GM23248 (cell line): Measurements from ENCODE around the gene DPH3. TPM values are rescaled to one million over a fixed set of nuclear protein-coding genes. Genes with fewer than 3 reads are reported as not detected.

Source experiments
- DNase-seq: peaks from one replicate; pipeline ENCODE4 v3.0.0-alpha.2; 2015
- H2AFZ ChIP-seq: fragments of 200-600 bp; sonication (generic); 2 replicates; pipeline ENCODE4 v1.6.1; 2016; ENCODE audit warnings: antibody characterized with exemption
- H3F3A ChIP-seq: fragments of 200-600 bp; sonication (generic); 2 replicates; pipeline ENCODE4 v1.6.1; 2016; ENCODE audit warnings: mild to moderate bottlenecking, antibody characterized with exemption, mixed run types; ENCODE audit not compliant: insufficient read depth
- H3K27ac ChIP-seq: fragments of 200-600 bp; sonication (generic); 2 replicates; pipeline ENCODE4 v1.5.1; 2016; ENCODE audit warnings: mild to moderate bottlenecking
- H3K27me3 ChIP-seq: fragments of 200-600 bp; sonication (generic); replicated peaks from 2 replicates; pipeline ENCODE4 v1.6.1; 2016; ENCODE audit warnings: mild to moderate bottlenecking; ENCODE audit not compliant: insufficient read depth
- H3K36me3 ChIP-seq: fragments of 200-600 bp; sonication (generic); 2 replicates; pipeline ENCODE4 v1.6.1; 2016; ENCODE audit warnings: low read depth, mild to moderate bottlenecking
- H3K4me1 ChIP-seq: fragments of 200-600 bp; sonication (generic); 2 replicates; pipeline ENCODE4 v1.6.1; 2016; ENCODE audit warnings: mild to moderate bottlenecking; ENCODE audit not compliant: insufficient read depth
- H3K4me2 ChIP-seq: fragments of 200-600 bp; sonication (generic); one replicate; pipeline ENCODE4 v1.6.1; 2016; ENCODE audit warnings: mild to moderate bottlenecking; ENCODE audit not compliant: unreplicated experiment
- H3K4me3 ChIP-seq: fragments of 200-600 bp; sonication (generic); 2 replicates; pipeline ENCODE4 v1.5.1; 2016; ENCODE audit warnings: mild to moderate bottlenecking
- H3K79me2 ChIP-seq: fragments of 200-600 bp; sonication (generic); 2 replicates; pipeline ENCODE4 v1.6.1; 2016; ENCODE audit warnings: mild to moderate bottlenecking; ENCODE audit not compliant: insufficient read depth
- H3K9ac ChIP-seq: fragments of 200-600 bp; sonication (generic); 2 replicates; pipeline ENCODE4 v1.6.1; 2016; ENCODE audit warnings: mild to moderate bottlenecking
- H3K9me2 ChIP-seq: fragments of 200-600 bp; sonication (generic); 2 replicates; pipeline ENCODE4 v1.6.1; 2016; ENCODE audit warnings: mixed run types, mild to moderate bottlenecking, moderate library complexity; ENCODE audit not compliant: insufficient read depth
- H3K9me3 ChIP-seq: fragments of 200-600 bp; sonication (generic); one replicate; pipeline ENCODE4 v1.6.1; 2017; ENCODE audit warnings: low read depth
- H4K20me1 ChIP-seq: fragments of 200-600 bp; sonication (generic); 2 replicates; pipeline ENCODE4 v1.6.0; 2016; ENCODE audit not compliant: insufficient read depth
- EZH2 ChIP-seq: fragments of 200-600 bp; sonication (generic); IDR thresholded peaks from 2 replicates; pipeline ENCODE4 v1.6.1; 2018; ENCODE audit warnings: antibody characterized with exemption, mild to moderate bottlenecking; ENCODE audit not compliant: insufficient read depth, poor library complexity, severe bottlenecking
- EZH2phosphoT487 ChIP-seq: fragments of 200-600 bp; sonication (generic); IDR thresholded peaks from 2 replicates; pipeline ENCODE4 v1.6.1; 2018; ENCODE audit warnings: antibody characterized with exemption, moderate library complexity, mild to moderate bottlenecking, low read depth; ENCODE audit not compliant: insufficient read depth
- WGBS, 2 experiments: methylation state at CpG; one replicate each; pipeline ENCODE4 v1.1.6; 2015 to 2017; ENCODE audit warnings: low lambda C conversion rate in 2 of 2, low coverage in 1 of 2; ENCODE audit errors: missing lambda C conversion rate in 2 of 2; 5-methylcytosine and 5-hydroxymethylcytosine counted together
- in situ Hi-C: fragments of 300-500 bp; cut with MboI; formaldehyde crosslinking; loops from 2 replicates; pipeline ENCODE4 v1.15.0; 2020
- polyA plus RNA-seq: library from polyadenylated mRNA; unstranded; fragments of >200 nt; fragmentation: Nextera tagmentation; extraction: Ambion mirVana; gene quantifications from 2 replicates; pipeline ENCODE4 v1.2.1, GENCODE V29; 2016
- total RNA-seq: library from RNA; depleted of rRNA; stranded (reverse); fragments of >200 nt; shearing (Covaris generic); gene quantifications from 2 replicates; pipeline ENCODE4 v1.2.3, GENCODE V29; 2014

DPH3 gene
- total and polyA plus RNA-seq, 2 experiments from 2014 or later = 27.1 to 51.3 TPM

DNA sequence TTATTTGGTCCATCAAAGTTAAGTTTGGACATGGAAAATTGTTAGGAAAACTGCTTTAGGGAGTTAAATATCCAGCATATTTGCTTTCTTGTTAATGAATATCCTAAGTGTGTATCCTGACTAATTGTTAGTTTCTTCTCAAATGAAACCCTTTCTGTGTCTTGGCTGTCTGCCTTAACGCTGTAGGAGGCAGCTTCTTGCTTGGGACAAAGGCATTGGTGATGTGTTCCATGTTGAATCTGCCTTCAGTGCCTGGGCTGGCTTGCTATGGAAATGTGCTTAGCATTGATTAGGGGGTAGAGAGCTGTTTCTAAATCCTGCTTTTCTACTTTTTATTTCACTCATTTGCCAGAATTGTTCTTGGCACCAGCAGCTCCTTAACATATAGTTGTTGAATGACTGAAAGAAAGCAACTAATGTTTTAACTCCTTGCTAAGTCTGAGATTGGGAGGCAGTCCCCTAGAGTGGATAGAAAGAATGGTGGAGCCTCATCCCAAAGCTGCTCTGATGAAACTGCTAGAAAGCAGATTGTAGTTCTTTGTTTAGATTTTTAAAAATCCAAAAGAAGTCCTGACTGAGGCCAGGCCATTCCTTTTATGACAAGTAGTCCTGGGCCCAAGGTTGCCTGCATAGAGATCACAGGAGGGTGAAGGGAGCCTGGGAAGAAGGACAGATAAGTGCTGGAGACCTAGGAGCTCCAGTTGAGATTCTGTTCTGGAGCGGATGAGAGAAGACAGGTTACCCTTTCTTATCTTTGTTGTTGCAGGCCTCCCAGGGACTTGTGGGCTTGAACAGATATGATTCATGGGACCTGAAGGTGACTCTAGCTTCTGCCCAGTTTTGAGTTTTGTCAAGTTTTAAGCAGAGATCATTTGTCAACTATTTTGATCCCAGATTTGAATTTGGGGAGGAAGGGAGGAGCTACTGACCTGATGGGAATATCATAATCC lies 39.6 kb upstream of the DPH3 start:
- Histone ChIP-seq H3K4me1 (no peaks in the 10 kb centered on the region), H3K4me2 (no peak overlapping the region), H3K27me3 (no peaks in the 10 kb centered on the region), H3K9me2 (no peaks in the 10 kb centered on the region), H3K27ac (no peak overlapping the region), H3K36me3 (no peaks in the 10 kb centered on the region), H3K9ac (no peak overlapping the region), H3K9me3 (no peaks in the 10 kb centered on the region), H3K79me2 (no peaks in the 10 kb centered on the region), H3K4me3 (no peak overlapping the region), H3F3A (no peaks in the 10 kb centered on the region), H4K20me1 (no peaks in the 10 kb centered on the region), H2AFZ (no peak overlapping the region)
- in situ Hi-C loops = loop anchor here (10.0 kb wide), 1 partner anchor 210 kb away; the partner anchor contains the start of gene RFTN1
- DNase-seq = no peak
- 95 to 98% methylated on average over 2 of the region's 2 CpGs for WGBS, 2 experiments
- no peak for TF ChIP-seq EZH2phosphoT487
- TF ChIP-seq EZH2 = no peak

DNA sequence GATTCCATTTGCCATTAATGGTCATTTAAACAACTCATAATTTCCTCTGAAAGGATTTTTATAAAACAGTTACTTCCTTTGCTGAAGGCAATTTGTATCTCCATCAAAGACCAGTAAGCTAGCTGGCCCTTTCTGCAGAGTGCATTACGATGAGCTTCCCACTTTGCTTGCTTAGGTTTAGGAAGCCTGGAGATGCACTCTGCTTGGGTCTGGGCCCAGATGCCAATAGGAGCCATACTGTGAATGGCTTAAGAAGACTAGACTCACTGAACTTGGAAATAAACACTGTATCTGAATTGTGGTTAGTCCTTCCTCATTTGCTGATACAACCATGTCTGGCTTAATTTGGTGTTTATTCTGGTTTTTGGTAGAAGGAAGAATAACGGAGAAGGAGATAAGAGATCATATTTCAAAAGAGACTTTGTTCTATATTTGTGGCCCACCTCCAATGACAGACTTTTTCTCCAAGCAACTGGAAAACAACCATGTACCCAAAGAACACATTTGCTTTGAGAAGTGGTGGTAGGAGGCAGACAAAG lies 38.4 kb upstream of the DPH3 start:
- Histone ChIP-seq H3K27ac (no peak overlapping the region), H2AFZ (no peak overlapping the region), H3K79me2 (no peaks in the 10 kb centered on the region), H3K4me2 (no peak overlapping the region), H3F3A (no peaks in the 10 kb centered on the region), H3K4me3 (no peak overlapping the region), H4K20me1 (no peaks in the 10 kb centered on the region), H3K36me3 (no peaks in the 10 kb centered on the region), H3K9me2 (no peaks in the 10 kb centered on the region), H3K9me3 (no peaks in the 10 kb centered on the region), H3K27me3 (no peaks in the 10 kb centered on the region), H3K9ac (no peak overlapping the region), H3K4me1 (no peaks in the 10 kb centered on the region)
- TF ChIP-seq EZH2 = no peak
- TF ChIP-seq EZH2phosphoT487 = no peak
- in situ Hi-C loops = loop anchor here (10.0 kb wide), 1 partner anchor 212 kb away; the partner anchor contains the start of gene RFTN1
- no peak for DNase-seq
- 76 to 82% methylated on average over 2 of the region's 2 CpGs for WGBS, 2 experiments

DNA sequence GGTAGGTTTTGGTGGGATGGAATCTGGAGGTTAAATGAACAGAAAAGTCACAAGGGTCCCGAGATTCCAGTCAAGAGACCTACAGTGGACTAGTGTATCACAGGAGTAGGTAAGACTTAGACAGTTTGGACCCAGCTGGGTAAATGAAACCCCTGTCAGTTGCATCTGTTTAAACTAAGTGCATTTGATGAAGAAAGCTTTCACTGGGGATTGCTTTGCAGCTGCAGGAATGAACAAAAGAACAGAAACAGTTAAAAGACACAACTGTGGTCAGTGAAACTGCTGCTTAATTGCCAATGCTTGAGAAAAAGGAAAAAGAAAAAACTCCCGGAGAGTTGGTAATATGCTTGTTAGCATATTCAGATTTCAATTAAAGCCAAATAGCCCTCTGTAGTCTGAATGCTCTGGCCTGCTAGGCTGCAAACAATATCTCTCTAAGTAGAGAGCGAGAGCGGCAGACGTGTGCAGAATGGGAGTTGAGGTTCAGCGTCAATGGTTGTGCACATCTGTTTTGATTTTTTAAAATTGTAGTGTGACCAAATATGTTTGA lies 37.4 kb upstream of the DPH3 start:
- no peak overlapping the region for H3K4me3 ChIP-seq
- no peaks in the 10 kb centered on the region for H3K9me3 ChIP-seq
- no peaks in the 10 kb centered on the region for H3K9me2 ChIP-seq
- 62% methylated on average over 6 of the region's 6 CpGs for WGBS, 2 experiments
- TF ChIP-seq EZH2 (no peak), EZH2phosphoT487 (no peak)
- 0 out of 2 replicates have a peak, but pooled peaks cover under 1% of the 10 kb centered on the region for H3K36me3 ChIP-seq
- no peak overlapping the region for H2AFZ ChIP-seq
- H3K27ac ChIP-seq = no peak overlapping the region
- H3K79me2 ChIP-seq = no peaks in the 10 kb centered on the region
- H3K4me1 ChIP-seq = no peaks in the 10 kb centered on the region
- H4K20me1 ChIP-seq = no peaks in the 10 kb centered on the region
- H3F3A ChIP-seq = no peaks in the 10 kb centered on the region
- DNase-seq = no peak
- H3K4me2 ChIP-seq = no peak overlapping the region
- H3K27me3 ChIP-seq = no peaks in the 10 kb centered on the region
- in situ Hi-C loops = loop anchor here (10.0 kb wide), 1 partner anchor 213 kb away; the partner anchor contains the start of gene RFTN1
- no peak overlapping the region for H3K9ac ChIP-seq

DNA sequence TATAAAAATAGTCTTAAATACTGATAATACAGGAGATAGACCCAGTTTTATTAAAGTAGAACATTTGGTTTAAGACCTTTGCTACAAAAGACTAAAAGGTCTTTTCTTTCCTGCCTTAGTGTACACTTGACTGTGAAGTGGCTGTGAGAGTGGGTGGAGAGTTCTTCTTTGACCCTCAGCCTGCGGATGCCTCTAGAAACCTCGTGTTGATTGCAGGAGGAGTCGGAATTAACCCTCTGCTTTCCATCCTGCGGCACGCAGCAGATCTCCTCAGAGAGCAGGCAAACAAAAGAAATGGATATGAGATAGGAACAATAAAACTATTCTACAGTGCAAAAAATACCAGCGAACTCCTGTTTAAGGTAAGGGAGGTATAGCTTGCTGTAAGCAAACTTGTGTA lies 36.8 kb upstream of the DPH3 start:
- H3K27me3 ChIP-seq = no peaks in the 10 kb centered on the region
- H3K9ac ChIP-seq = no peak overlapping the region
- TF ChIP-seq EZH2 = no peak
- TF ChIP-seq EZH2phosphoT487 = no peak
- H3K27ac ChIP-seq = no peak overlapping the region
- H4K20me1 ChIP-seq = no peaks in the 10 kb centered on the region
- in situ Hi-C loops = loop anchor here (10.0 kb wide), 1 partner anchor 213 kb away; the partner anchor contains the start of gene RFTN1
- no peaks in the 10 kb centered on the region for H3K4me1 ChIP-seq
- no peak for DNase-seq
- H3F3A ChIP-seq = no peaks in the 10 kb centered on the region
- no peaks in the 10 kb centered on the region for H3K9me3 ChIP-seq
- no peaks in the 10 kb centered on the region for H3K9me2 ChIP-seq
- H2AFZ ChIP-seq = no peak overlapping the region
- H3K36me3 ChIP-seq = 0 out of 2 replicates have a peak, but pooled peaks cover 7% of the 10 kb centered on the region
- 66 to 67% methylated on average over 6 of the region's 6 CpGs for WGBS, 2 experiments
- H3K4me2 ChIP-seq = no peak overlapping the region
- H3K4me3 ChIP-seq = no peak overlapping the region
- no peaks in the 10 kb centered on the region for H3K79me2 ChIP-seq
